GM18502 (cell line): ENCODE results near the gene GPR156.
"Not testable (repeated sequence)": the region's sequence is repeated elsewhere in the genome, so short reads cannot be mapped to it uniquely, and the experiment has no call there.

Experiments used
- ATAC-seq: cut with Tn5 transposase; IDR thresholded peaks from one replicate; pipeline ENCODE4 v1.9.1; 2021; ENCODE audit warnings: mild to moderate bottlenecking; ENCODE audit not compliant: unreplicated experiment, poor library complexity

The GPR156 gene

DNA sequence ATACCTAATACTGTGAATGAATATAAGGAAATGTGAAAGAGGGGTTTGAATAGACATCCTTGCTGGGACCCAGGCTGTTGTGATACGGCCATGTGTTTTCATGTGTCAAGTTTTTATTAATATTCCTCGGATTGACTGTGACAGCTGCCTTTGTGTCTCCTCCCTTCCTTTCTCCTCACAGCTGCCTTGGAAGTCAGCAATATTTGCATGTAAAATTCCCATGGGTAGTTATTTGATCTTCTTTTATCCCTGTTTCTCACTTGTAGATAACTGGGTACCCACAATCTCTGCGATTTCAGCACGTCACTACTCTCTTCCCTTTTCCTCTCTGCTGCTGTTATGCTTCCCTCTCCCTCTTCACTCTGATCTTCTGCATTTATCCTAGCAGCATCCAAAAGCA is 9.4 kb downstream of the GPR156 start:
- no peak for ATAC-seq

DNA sequence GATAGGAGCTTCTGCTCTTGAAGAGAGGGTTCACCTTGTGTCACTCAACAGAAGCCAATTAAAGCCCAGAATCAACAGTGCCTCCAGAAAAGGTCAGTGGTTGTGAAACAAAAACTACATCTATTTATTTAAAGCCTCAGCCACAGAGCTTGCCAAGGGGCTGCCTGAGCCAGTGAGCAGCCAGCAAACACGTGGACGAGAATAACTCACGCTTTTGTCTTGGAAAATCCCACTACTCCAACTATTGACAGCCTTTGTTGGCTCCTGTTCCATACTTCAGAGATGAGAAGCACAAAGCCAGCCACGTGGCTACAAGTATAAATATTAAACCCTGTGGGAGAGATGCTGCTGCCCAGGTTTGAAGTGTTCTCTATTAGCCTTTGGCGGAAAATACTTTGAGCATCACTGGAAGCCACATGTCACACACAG is 10.3 kb downstream of the GPR156 start:
- no peak for ATAC-seq

DNA sequence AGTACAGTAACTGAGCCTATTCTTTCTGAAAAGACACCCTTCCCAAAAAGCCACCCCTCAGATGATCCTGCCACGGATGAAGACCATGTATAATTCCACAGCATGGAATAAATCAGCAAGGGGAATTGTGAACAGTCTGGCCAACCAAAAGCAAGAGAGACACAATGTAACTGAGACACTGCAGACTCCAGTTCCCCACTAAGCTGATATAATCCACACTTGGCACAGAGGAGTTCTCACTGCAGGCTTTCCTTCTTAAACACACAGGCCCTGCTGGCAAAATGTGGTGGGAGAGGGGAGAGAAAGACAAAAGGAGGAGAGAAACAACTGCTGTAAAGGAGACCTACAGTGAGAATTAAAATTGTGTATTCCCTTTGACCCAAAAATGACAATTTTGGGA is 12.7 kb downstream of the GPR156 start:
- ATAC-seq = no peak

GRCh38 chr3:120265989-120266388 is 19.0 kb downstream of the GPR156 start:
- ATAC-seq = no peak

GRCh38 chr3:120264963-120265362 is 20.1 kb downstream of the GPR156 start:
- no peak for ATAC-seq

DNA sequence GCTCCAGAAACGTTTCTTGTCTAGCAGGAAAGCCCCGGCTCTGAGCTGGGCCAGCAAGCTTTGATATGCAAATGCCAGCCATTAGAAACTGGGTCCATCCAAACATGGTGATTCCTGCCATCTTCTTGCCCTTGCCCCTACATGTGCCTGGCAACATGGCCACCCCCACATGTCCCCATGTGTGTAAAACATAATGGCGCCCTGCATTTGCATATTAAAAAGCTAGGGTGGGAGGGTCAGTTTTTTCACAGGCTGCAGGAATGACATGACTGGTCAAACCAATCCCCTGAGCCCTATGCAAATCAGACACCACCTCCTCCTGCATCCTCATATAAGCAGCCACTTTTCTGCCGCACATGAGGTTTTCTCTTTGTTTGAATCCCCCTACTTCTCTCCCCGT is 21.2 kb downstream of the GPR156 start:
- ATAC-seq = no peak

DNA sequence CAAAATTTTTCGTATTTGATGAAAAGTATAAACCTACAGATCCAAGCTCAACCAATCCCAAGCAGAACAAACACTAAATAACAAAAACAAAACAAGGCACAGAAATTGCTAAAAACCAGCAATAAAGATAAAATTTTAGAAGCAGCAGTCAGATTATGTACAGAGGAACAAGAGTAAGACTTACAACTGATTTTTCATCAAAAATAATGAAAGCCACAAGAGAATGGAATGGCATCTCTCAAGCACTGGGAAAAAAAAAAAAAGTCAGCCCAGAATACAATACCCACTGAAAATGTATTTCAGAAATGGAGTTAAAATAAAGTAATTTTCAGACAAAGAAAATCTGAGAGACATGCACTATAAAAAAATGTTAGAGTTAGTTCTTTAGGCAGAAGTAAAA is 27.0 kb downstream of the GPR156 start:
- ATAC-seq = no peak

GRCh38 chr3:120245386-120245785 is 39.6 kb downstream of the GPR156 start:
- no peak for ATAC-seq

DNA sequence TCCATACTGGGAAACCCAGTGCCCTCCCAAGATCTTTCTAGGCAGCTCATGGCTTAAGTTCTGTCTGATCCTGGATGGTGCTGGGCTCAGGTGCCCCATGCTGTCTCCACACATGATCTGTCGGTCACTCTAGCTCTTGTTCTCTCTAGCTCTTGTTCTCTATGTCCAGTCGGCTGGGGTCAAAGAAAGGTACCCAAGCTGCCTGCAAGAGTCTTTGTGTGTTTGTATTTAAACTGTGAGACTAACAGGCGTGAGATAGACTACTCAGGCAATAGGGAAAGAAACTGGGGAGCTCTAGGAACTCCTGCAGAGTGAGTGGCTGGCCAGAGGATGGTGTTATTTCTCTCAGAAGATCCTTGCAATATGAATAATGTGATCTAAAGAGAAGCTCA is 40.2 kb downstream of the GPR156 start:
- no peak for ATAC-seq

GRCh38 chr3:120239644-120240043 is 45.4 kb downstream of the GPR156 start:
- ATAC-seq = no peak

DNA sequence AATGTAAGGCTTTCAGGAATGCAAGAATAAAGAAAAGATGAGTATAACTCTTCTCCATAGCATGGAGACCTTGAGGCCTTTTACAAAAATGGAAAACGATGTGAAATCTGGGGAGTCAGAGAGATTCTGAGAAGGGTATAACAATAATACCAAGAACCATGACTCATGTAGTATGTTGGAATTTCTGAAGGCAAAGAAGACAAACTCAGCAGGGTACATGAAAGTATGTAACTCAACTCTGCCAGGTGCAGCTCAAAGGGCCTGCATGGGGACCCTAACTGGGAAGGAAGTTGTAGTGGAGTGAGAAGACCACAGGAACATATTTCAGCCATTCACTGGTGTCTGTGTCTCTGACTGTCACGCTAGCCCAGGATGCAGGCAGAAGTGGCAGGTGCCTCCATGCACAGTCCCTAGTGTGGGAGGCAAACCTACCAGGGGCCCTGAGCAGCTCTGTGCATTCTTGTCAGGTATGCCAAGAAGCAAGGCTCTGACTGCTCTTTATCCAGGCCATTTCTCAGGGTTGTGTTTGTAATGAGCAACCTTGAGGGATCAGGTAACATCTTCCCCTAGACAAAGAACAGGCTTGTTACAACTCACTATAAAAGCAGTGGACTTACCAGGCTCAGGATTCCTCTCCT is 57.2 kb downstream of the GPR156 start:
- no peak for ATAC-seq

DNA sequence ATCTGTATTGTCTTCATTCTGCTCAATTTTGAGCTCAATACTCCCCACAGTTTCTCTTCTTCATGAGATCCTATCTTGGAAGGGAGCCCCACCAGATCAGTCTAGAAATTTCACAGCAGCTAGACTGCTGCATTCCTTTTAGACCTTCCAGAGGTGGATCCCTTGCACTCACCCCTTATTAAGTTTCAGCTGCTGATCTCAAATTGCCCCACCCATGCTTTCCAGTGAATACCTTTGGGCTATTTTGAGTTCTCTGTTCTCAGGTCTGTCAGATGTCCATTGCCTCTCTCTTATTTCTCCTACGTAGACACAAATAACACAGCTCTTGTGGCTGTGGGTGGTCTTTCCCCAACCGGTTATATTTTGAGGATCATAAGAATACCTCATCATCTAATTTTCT is 60.8 kb downstream of the GPR156 start:
- no peak for ATAC-seq

DNA sequence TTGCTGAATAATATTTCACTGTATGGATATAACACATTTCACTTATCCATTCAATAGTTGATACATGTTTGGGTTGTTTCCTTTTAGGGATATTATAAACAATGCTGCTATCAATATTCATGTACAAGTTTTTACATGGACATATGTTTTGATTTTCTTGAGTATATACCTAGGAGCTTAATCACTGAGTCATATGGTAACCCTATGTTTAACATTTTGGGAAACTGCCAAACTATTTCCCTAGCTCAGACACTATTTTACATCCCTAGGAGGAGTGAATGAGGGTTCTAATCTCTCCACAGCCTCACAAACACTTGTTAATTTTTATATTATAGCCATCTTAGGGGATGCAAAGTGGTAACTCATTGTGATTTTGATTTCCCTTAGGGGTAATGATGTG is 66.0 kb downstream of the GPR156 start:
- ATAC-seq = no peak

GRCh38 chr3:120216633-120217032 is 68.4 kb downstream of the GPR156 start:
- not testable (repeated sequence) for ATAC-seq

DNA sequence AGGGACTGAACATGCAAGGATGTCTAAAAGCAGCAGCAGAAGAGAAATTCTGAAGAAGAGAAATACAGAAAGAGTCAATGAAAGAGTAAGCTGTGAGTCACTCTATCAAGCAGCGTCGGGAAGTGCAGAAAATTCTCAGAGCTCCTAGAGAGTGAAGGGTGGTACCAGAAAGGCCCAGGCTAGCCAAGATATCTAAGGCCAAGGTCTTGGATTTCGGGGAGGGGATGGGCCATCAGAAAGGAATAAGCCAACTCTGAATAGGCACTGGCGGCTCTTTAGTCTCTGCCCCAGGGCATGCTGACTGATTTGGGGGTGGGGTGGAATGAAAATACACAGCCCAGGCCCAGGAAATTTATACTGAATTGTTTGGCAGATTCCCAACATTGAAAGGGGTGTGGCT is 70.8 kb downstream of the GPR156 start:
- ATAC-seq = no peak

DNA sequence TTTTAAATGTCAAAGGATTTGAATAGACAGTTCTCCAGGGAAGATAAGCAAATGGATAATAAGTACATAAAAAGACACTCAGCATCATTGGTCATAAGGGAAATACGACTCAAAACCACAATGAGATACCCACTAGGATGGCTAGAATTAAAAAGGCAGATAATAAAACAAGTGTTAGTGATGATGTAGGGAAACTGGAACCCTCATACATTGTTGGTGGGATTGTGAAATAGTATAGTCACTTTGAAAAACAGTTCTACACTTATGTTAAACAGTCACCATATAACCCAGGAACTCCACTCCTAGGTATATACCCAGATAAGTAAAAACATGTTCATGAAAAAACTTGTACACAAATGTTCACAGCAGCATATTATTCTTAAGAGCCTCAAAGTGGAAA is 72.5 kb downstream of the GPR156 start:
- no peak for ATAC-seq

GRCh38 chr3:120209425-120209824 is 75.6 kb downstream of the GPR156 start:
- ATAC-seq = no peak

GRCh38 chr3:120204338-120204737 is 80.7 kb downstream of the GPR156 start:
- no peak for ATAC-seq

DNA sequence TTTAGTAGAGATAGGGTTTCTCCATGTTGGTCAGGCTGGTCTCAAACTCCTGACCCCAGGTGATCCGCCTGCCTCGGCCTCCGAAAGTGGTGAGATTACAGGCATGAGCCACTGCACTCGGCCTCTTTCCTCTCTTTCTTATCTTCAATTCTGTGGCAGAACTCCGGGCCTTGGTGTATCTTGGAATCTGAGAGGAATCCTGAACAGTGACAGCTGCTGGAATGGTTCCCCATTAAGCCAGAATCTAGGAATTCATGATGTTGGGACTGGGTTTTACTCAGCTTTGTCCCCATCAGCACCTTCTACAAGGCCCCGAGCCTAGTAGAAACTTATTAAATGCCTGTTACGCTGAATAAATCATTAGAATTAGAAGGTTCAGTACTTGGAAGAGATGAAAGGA is 81.4 kb downstream of the GPR156 start:
- ATAC-seq = no peak

DNA sequence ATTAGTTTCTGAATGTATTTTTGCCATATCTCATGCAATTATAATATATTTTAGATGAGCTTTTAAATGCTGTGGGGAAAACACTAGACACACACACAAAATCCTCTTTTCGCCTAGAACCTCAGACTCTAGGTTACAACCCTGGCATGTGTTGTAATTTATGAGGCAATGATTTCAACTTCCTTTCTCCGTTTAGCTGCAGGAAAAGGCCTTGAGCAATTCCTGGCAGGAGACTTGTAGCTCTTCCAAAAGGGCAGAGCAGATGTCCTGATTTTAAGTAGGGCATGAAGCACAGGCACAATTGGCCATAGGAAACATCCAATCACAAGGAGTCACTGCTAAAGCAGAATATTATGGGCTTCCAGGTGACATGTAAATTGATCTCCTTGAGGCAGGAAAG is 82.0 kb downstream of the GPR156 start:
- ATAC-seq = no peak

GRCh38 chr3:120202363-120202762 is 82.7 kb downstream of the GPR156 start:
- no peak for ATAC-seq

DNA sequence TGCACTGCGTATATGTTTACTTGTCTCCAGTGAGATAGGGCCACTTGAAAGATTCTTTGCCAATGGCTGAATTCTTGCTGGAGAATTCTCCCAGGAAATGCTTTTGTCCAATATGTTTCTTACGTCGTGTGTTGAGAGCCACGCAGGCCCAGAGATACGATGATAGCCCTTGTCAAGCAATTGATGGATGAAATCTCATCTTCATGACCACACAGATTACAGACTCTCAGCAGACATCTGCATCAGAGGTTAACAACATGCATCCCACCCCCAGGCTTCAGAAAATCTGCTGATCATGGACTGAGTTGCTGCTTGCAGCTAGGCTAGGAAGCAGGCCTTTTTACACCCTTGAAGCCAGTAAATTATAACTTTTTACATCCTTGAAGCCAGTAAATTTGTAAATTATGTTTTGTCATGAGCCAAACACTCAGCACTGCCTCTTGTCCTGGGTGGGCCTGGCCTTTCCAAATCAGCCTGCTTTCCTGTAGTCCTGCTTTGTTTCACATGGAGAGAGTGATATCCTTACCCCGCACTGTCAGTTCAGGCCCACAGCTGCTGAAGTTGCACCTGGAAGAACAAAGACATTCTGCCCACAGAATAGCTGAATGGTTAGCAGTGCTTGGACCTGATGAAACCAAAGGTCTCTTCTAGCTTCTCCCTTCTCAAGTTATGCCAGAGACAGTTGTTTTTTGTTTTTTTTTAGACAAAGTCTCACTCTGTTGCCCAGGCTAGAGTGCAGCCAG is 84.4 kb downstream of the GPR156 start:
- ATAC-seq = no peak
